GM23338 (cell line): ENCODE measurements around the gene ZPLD1.

Source experiments
- CREB1 ChIP-seq: fragments of 250-450 bp; sonication (Bioruptor Pico); IDR thresholded peaks from 2 replicates; pipeline ENCODE4 v1.5.0; 2020; ENCODE audit warnings: low read depth, mild to moderate bottlenecking, moderate library complexity
- EZH2 ChIP-seq: fragments of 200-600 bp; sonication (generic); IDR thresholded peaks from one replicate; pipeline ENCODE4 v1.8.0; 2017; ENCODE audit warnings: antibody characterized with exemption, mild to moderate bottlenecking, low read depth; ENCODE audit not compliant: unreplicated experiment
- EZH2phosphoT487 ChIP-seq: fragments of 200-600 bp; sonication (generic); IDR thresholded peaks from one replicate; pipeline ENCODE4 v1.8.1; 2018; ENCODE audit warnings: antibody characterized with exemption; ENCODE audit not compliant: unreplicated experiment
- NANOG ChIP-seq: IDR thresholded peaks from 2 replicates; pipeline ENCODE4 v1.6.1; 2016; ENCODE audit warnings: antibody characterized with exemption, borderline replicate concordance
- POLR2AphosphoS5 ChIP-seq: IDR thresholded peaks from 2 replicates; pipeline ENCODE4 v1.6.1; 2016; ENCODE audit warnings: antibody characterized with exemption, low read depth
- ZNF114 ChIP-seq: fragments of 250-450 bp; sonication (Bioruptor Pico); IDR thresholded peaks from 2 replicates; pipeline ENCODE4 v1.5.0; 2020; ENCODE audit warnings: mild to moderate bottlenecking, moderate library complexity
- TF ChIP-seq, protein P1 (sequence below), 2 experiments: fragments of 200-600 bp in 1 of 2; sonication (generic) in 1 of 2; conservative IDR thresholded peaks; 2 replicates each; pipeline versions ENCODE4 v1.5.1 to v1.6.1; 2016 to 2017; ENCODE audit warnings: antibody characterized with exemption in 2 of 2, low read depth in 2 of 2, mild to moderate bottlenecking in 2 of 2, moderate library complexity in 1 of 2
- TF ChIP-seq, protein P2 (sequence below): IDR thresholded peaks from 2 replicates; pipeline ENCODE4 v1.6.1; 2016; ENCODE audit warnings: antibody characterized with exemption
- TF ChIP-seq, protein P3 (sequence below): IDR thresholded peaks from one replicate; pipeline ENCODE4 v1.6.1; 2018; ENCODE audit warnings: antibody characterized with exemption; ENCODE audit not compliant: unreplicated experiment

DNA sequence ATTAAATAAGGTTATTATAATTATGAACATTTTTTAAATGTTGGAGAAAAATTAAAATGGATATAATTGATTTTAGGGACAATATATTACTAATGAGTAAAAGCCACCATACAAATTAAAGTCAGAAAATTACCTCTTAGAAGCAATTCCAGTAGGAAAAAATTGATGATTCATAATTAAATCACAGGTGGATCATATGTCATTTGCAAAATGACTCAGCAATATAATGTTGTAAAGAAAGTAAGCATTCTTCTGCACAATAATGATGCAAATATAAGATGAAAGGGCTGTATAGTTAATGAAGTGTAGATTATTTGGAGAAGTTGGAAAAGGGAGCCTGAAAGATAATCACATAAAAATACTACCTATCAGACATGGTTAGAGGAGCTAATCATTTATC is 25.8 kb downstream of the ZPLD1 start:
- TF ChIP-seq, protein P1, sequence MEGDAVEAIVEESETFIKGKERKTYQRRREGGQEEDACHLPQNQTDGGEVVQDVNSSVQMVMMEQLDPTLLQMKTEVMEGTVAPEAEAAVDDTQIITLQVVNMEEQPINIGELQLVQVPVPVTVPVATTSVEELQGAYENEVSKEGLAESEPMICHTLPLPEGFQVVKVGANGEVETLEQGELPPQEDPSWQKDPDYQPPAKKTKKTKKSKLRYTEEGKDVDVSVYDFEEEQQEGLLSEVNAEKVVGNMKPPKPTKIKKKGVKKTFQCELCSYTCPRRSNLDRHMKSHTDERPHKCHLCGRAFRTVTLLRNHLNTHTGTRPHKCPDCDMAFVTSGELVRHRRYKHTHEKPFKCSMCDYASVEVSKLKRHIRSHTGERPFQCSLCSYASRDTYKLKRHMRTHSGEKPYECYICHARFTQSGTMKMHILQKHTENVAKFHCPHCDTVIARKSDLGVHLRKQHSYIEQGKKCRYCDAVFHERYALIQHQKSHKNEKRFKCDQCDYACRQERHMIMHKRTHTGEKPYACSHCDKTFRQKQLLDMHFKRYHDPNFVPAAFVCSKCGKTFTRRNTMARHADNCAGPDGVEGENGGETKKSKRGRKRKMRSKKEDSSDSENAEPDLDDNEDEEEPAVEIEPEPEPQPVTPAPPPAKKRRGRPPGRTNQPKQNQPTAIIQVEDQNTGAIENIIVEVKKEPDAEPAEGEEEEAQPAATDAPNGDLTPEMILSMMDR (conservative IDR thresholded peaks at IDR 0.05; ENCODE audit: low read depth in 2 of 2) = no peak
- TF ChIP-seq CREB1 (CRISPR knock-in tag) (no peak), EZH2phosphoT487 (no peak), EZH2 (no peak), POLR2AphosphoS5 (no peak), ZNF114 (CRISPR knock-in tag) (no peak), NANOG (no peak)
- TF ChIP-seq, protein P2, sequence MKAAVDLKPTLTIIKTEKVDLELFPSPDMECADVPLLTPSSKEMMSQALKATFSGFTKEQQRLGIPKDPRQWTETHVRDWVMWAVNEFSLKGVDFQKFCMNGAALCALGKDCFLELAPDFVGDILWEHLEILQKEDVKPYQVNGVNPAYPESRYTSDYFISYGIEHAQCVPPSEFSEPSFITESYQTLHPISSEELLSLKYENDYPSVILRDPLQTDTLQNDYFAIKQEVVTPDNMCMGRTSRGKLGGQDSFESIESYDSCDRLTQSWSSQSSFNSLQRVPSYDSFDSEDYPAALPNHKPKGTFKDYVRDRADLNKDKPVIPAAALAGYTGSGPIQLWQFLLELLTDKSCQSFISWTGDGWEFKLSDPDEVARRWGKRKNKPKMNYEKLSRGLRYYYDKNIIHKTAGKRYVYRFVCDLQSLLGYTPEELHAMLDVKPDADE = no peak
- TF ChIP-seq, protein P3, sequence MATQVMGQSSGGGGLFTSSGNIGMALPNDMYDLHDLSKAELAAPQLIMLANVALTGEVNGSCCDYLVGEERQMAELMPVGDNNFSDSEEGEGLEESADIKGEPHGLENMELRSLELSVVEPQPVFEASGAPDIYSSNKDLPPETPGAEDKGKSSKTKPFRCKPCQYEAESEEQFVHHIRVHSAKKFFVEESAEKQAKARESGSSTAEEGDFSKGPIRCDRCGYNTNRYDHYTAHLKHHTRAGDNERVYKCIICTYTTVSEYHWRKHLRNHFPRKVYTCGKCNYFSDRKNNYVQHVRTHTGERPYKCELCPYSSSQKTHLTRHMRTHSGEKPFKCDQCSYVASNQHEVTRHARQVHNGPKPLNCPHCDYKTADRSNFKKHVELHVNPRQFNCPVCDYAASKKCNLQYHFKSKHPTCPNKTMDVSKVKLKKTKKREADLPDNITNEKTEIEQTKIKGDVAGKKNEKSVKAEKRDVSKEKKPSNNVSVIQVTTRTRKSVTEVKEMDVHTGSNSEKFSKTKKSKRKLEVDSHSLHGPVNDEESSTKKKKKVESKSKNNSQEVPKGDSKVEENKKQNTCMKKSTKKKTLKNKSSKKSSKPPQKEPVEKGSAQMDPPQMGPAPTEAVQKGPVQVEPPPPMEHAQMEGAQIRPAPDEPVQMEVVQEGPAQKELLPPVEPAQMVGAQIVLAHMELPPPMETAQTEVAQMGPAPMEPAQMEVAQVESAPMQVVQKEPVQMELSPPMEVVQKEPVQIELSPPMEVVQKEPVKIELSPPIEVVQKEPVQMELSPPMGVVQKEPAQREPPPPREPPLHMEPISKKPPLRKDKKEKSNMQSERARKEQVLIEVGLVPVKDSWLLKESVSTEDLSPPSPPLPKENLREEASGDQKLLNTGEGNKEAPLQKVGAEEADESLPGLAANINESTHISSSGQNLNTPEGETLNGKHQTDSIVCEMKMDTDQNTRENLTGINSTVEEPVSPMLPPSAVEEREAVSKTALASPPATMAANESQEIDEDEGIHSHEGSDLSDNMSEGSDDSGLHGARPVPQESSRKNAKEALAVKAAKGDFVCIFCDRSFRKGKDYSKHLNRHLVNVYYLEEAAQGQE = no peak
